ENCODE data around the gene TPH2. TPM values are rescaled to one million over a fixed set of nuclear protein-coding genes. Genes with fewer than 3 reads are reported as not detected.

The TPH2 gene
- total and polyA plus RNA-seq, 9 of the 15 experiments (the other 6 are each of a cell fraction or from before 2014, with no cell fraction given), result 0.06 to 0.28 (median 0.14) TPM; not detected in 4

DNA sequence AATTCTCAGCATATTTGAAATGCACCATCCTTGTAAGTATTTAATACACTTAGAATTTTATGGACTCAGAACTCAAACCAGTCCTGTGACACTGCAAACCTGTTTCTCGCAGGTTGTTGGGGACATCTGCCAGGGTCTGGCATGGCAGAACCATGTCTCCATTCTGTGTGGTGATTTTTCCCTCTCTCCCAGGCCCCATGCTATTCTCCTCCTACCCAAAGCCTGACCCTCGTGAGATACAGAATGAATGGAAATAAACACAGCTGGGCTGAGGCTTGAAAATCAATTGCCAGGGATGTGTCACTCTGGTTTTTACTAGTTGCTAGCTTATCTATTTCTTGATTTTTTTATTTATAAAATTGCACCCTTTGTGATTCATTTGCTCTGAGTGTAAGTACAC is 19.8 kb downstream of the TPH2 start:
- DNase-seq (ENCODE audit: extremely low read depth in 1 of 4, low spot score in 3 of 4), result no peak
- FAIRE-seq, result no peak
- TF ChIP-seq CHCHD3 (CRISPR knock-in tag; IDR thresholded peaks at IDR 0.05) (no peak), NUFIP1 (IDR thresholded peaks at IDR 0.05; ENCODE audit: partially characterized antibody) (no peak), SAFB2 (IDR thresholded peaks at IDR 0.05; ENCODE audit: borderline replicate concordance, low read depth, low read length, severe bottlenecking) (no peak), POU5F1 (IDR thresholded peaks at IDR 0.05; ENCODE audit: borderline replicate concordance, low read depth, low read length, partially characterized antibody) (no peak), CCNT2 (IDR thresholded peaks at IDR 0.05; ENCODE audit: borderline replicate concordance, extremely low read depth, insufficient read length, low read depth, low read length) (no peak), NFRKB (IDR thresholded peaks at IDR 0.05; ENCODE audit: low read depth) (no peak), GTF2F1 (IDR thresholded peaks at IDR 0.05; ENCODE audit: low read depth, low read length) (no peak), NCOR1 (IDR thresholded peaks at IDR 0.05) (no peak)
- TF ChIP-seq, protein P1, sequence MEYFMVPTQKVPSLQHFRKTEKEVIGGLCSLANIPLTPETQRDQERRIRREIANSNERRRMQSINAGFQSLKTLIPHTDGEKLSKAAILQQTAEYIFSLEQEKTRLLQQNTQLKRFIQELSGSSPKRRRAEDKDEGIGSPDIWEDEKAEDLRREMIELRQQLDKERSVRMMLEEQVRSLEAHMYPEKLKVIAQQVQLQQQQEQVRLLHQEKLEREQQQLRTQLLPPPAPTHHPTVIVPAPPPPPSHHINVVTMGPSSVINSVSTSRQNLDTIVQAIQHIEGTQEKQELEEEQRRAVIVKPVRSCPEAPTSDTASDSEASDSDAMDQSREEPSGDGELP (CRISPR knock-in tag; IDR thresholded peaks at IDR 0.05; ENCODE audit: borderline replicate concordance), result no peak
- TF ChIP-seq, protein P2, sequence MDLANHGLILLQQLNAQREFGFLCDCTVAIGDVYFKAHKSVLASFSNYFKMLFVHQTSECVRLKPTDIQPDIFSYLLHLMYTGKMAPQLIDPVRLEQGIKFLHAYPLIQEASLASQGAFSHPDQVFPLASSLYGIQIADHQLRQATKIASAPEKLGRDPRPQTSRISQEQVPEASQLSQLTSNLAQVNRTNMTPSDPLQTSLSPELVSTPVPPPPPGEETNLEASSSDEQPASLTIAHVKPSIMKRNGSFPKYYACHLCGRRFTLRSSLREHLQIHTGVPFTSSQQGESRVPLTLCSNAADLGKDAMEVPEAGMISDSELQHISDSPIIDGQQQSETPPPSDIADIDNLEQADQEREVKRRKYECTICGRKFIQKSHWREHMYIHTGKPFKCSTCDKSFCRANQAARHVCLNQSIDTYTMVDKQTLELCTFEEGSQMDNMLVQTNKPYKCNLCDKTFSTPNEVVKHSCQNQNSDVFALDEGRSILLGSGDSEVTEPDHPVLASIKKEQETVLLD (IDR thresholded peaks at IDR 0.05), result no peak
- Histone ChIP-seq H3K9me1 (ENCODE audit: control insufficient read depth, insufficient read depth, low read length) (no peaks in the 10 kb centered on the region), H3K27ac (ENCODE audit: extremely low read depth, low read depth, low read length) (no peak overlapping the region), H3K79me2 (ENCODE audit: control insufficient read depth, insufficient read depth, low read length) (no peaks in the 10 kb centered on the region), H4K20me1 (replicated peaks; ENCODE audit: control insufficient read depth, insufficient read depth, low read length) (no peaks in the 10 kb centered on the region), H3K4me2 (ENCODE audit: insufficient read depth, low read length) (no peak overlapping the region), H2AFZ (ENCODE audit: low read depth, low read length) (no peak overlapping the region), H3K4me3 (no peak overlapping the region), H3K9me3 (replicated peaks; ENCODE audit: control insufficient read depth, insufficient read depth, low read depth, low read length) (no peaks in the 10 kb centered on the region), H3K9ac (ENCODE audit: insufficient read depth in 1 of 2, low read depth in 2 of 2, low read length in 2 of 2) (no peak overlapping the region), H3K27me3 (ENCODE audit: control insufficient read depth in 2 of 2, insufficient read depth in 2 of 2, low read length in 2 of 2) (no peaks in the 10 kb centered on the region; a peak in 2 of 5 replicates), H3K4me1 (replicated peaks in 1 of 2; ENCODE audit: control insufficient read depth in 2 of 2, insufficient read depth in 2 of 2, low read length in 2 of 2) (no peaks in the 10 kb centered on the region), H3K36me3 (ENCODE audit: control insufficient read depth, insufficient read depth, low read length) (no peaks in the 10 kb centered on the region)
- ChIA-PET CTCF (ENCODE audit: low intra/inter-chr PET ratio) (no interaction called here), POLR2A (no interaction called here)
- no TSS peak for BruUV-seq (replicated peaks)
- ATAC-seq, result no peak
- intact Hi-C loops (cut with micrococcal nuclease) (no loop called here), in situ Hi-C loops (cut with MboI) (no loop called here)
- 0% methylated on average over 2 of the region's 2 CpGs for WGBS (ENCODE audit: insufficient coverage, low coverage, missing lambda C conversion rate)

Data from K562 (cell line).